Mononuclear cell (primary cell): ENCODE results near the gene PRSS57. TPM values are rescaled to one million over a fixed set of nuclear protein-coding genes. Genes with fewer than 3 reads are reported as not detected.
"Not testable (repeated sequence)": the region's sequence is repeated elsewhere in the genome, so short reads cannot be mapped to it uniquely, and the experiment has no call there.

Experiments used
- H3K27me3 ChIP-seq: 2 replicates; pipeline ENCODE4 v1.6.0; 2011; ENCODE audit warnings: low read length, control low read depth; ENCODE audit not compliant: insufficient read depth
- H3K4me1 ChIP-seq: 2 replicates; pipeline ENCODE4 v1.5.1; 2011; ENCODE audit warnings: mild to moderate bottlenecking, low read length, control low read depth; ENCODE audit not compliant: insufficient read depth
- H3K4me3 ChIP-seq: 2 replicates; pipeline ENCODE4 v1.5.1; 2011; ENCODE audit warnings: mild to moderate bottlenecking, low read length, moderate library complexity
- H3K9me3 ChIP-seq: 2 replicates; pipeline ENCODE4 v1.5.1; 2011; ENCODE audit warnings: low read depth, mild to moderate bottlenecking, control low read depth, low read length
- total RNA-seq: library from RNA; depleted of rRNA; stranded (reverse); fragments of >200 nt; gene quantifications from one replicate; pipeline ENCODE4 v1.2.3, GENCODE V29; 2012

The PRSS57 gene
- total RNA-seq, 1 donor = 5.4 TPM

DNA sequence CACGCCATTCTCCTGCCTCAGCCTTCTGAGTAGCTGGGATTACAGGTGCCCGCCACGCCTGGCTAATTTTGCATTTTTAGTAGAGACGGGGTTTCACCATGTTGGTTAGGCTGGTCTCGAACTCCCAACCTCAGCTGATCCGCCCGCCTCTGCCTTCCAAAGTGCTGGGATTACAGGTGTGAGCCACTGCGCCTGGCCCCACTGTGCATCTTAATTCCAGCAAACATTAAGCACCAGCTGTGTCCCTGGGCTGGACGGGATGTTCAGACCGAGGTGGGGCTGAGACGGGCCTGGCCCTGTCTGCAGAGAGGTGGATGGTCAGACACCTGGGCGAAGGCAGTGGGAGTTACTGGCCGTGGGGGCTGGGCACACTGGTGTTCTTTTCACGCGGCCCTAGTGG is 34.3 kb upstream of the PRSS57 start:
- not testable (repeated sequence) for H3K9me3 ChIP-seq, H3K27me3 ChIP-seq, H3K4me1 ChIP-seq, H3K4me3 ChIP-seq

- Histone ChIP-seq H3K9me3 (no peaks in the 10 kb centered on the region), H3K4me3 (no peak overlapping the region), H3K4me1 (no peaks in the 10 kb centered on the region), H3K27me3 (no peaks in the 10 kb centered on the region)
These were observed 32.8 kb upstream of the PRSS57 start for GRCh38 chr19:728011-728410.

GRCh38 chr19:726993-727956 is 32.0 kb upstream of the PRSS57 start:
- no peaks in the 10 kb centered on the region for H3K9me3 ChIP-seq
- no peaks in the 10 kb centered on the region for H3K4me1 ChIP-seq
- H3K27me3 ChIP-seq = no peaks in the 10 kb centered on the region
- H3K4me3 ChIP-seq = no peak overlapping the region

DNA sequence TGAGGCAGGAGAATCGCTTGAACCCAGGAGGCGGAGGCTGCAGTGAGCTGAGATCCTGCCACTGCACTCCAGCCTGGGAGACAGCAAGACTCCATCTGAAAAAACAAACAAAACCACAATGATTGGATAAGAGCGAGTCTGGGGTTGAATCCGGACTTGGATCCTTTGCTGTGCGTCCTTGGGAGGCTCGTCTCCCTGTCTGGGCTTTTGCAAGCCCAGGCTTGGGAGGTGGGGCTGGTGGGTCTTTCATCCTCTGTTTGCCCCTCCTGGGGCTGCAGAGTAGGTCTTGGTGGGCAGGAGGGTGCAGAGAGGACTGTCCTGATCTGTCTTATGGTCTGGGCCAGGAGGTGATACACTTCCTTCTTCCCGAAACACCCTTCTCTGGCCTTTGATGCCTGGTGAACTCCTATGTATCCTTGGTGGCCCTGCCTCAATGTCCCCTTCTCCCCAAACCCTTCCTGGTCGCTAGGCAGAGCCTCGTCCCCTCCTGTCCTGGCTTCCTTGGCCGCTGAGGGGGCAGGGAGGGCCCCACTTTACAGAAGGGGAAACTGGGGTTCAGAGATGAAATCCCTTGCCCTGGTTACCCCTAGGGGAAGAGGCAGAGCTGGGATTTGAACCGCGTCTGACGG is 30.3 kb upstream of the PRSS57 start:
- Histone ChIP-seq H3K27me3 (peaks cover 4% of the 10 kb centered on the region), H3K9me3 (no peaks in the 10 kb centered on the region), H3K4me3 (no peak overlapping the region), H3K4me1 (no peaks in the 10 kb centered on the region)

DNA sequence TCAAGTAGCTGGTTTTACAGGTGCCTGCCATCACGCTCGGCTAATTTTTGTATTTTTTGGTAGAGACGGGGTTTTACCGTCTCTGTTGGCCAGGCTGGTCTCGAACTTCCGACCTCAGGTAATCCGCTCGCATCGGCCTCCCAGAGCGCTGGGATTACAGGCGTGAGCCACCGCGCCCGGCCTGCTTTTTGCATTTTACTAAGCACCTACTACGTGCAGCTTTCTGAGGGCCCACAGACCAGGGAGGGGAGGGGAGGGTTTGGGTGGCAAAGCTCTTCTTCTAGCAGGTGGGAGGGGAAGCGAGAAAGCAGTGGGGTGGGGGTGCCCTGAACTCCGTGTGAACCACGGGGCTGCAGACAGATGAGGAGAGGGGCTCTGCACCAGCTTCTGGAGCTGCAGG is 28.5 kb upstream of the PRSS57 start:
- H3K27me3 ChIP-seq = peaks cover 12% of the 10 kb centered on the region

GRCh38 chr19:723247-723646 is 28.0 kb upstream of the PRSS57 start:
- peaks cover 14% of the 10 kb centered on the region for H3K27me3 ChIP-seq
- H3K4me3 ChIP-seq = no peak overlapping the region
- H3K9me3 ChIP-seq = no peaks in the 10 kb centered on the region
- no peaks in the 10 kb centered on the region for H3K4me1 ChIP-seq

More for the DNA sequence above, 28.5 kb upstream of the PRSS57 start:
- no peak overlapping the region for H3K4me3 ChIP-seq
- H3K9me3 ChIP-seq = no peaks in the 10 kb centered on the region
- no peaks in the 10 kb centered on the region for H3K4me1 ChIP-seq

DNA sequence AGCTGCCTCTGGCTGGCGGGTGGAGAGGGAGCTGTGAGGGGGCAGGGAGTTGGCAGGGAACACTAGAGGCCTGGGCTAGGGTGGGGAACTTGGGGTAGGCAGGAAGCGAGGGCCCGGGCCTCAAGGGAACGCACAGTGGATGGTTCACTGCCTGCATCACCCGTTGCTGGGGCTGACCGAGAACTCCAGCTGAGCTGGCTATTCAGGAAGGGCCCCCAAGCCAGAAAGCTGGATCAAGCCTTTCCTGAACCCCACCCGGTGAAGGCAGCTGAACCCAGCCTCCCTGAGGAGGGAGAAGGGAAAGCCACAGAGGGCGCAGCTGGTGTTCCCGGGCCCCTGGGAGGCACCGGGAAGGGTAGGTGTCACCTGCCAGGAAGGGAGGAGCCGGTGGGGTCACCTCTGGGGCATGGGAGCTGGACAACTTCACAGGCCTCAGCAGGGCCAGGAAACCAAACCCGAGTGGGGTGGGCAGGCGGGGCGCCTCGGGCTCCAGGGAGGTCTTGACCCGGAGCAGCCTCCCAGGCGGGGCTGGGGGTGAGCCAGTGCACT is 27.4 kb upstream of the PRSS57 start:
- Histone ChIP-seq H3K9me3 (no peaks in the 10 kb centered on the region), H3K4me1 (no peaks in the 10 kb centered on the region), H3K27me3 (peaks cover 14% of the 10 kb centered on the region), H3K4me3 (no peak overlapping the region)

DNA sequence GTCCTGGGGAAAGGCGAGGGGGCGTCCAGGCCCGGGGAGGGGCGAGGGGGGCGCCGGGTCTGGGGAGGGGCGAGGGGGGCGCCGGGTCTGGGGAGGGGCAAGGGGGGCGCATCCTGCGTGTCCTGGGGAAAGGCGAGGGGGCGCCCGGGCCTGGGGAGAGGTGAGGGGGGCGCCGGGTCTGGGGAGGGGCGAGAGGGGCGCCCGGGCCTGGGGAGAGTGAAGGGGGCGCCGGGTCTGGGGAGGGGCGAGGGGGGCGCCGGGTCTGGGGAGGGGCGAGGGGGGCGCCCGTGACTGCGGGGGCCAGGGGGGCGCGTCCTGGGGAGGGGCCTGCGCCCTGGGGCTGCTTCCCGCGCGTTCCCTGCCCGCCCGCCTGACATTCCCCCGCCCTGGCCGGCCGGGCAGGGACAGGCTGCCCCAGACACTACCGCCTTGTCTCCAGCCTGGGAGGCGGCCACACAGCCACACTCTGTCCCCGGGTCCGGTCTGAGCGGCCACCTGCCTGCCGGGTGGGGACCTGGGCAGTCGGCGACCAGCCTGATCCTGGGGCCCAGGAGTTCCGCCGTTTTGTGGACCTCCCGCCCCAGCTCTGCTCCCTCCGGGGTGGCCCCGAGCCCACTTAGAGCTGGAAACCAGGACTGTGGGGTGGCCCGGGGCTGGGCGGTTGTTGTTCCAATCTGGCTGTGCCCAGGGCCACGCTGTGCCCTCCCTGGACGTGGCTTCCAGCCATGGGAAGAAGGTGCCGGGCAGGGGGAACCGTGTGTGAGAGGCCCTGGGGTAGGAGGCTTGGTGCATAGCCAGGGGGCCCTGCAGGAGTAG is 25.3 kb upstream of the PRSS57 start:
- Histone ChIP-seq H3K27me3 (peaks cover 14% of the 10 kb centered on the region), H3K9me3 (no peaks in the 10 kb centered on the region), H3K4me1 (no peaks in the 10 kb centered on the region), H3K4me3 (no peak overlapping the region)

DNA sequence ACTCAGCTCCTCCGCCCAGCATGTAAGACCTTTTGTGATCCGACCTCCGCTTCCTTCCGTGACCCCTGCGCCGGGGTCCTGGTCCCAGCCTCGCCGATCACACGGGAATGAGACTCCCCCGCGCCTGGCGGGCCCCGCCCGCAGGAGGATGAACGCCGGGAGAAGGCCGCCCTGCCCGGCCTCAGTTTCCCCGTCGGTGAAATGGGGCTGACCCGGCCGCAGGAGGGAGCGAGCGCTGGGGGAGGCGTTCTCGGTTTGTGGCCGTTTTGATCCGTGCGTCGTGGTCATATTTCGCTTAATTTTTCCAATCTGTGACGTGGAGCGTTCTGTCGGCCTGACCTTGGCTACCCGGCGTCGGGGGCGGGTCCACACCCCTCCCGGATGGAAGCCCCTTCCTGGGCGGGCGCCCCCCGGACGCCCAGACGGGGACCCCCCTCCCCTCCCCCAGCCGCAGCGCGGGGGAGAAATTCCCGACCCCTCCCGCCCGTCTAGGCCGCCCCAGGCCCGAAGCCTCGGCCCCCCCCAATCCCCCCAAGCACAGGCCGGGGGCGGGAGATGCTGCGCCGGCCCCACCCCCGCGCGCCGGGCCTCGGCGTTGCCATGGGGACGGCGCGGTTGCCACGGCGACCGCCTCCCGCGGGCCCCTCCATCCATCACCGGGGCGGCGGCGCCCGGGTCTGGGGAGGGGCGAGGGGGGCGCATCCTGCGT is 24.5 kb upstream of the PRSS57 start:
- Histone ChIP-seq H3K27me3 (peaks cover 14% of the 10 kb centered on the region), H3K9me3 (no peaks in the 10 kb centered on the region), H3K4me3 (no peak overlapping the region), H3K4me1 (no peaks in the 10 kb centered on the region)

GRCh38 chr19:718991-719512 is 23.8 kb upstream of the PRSS57 start:
- no peak overlapping the region for H3K4me3 ChIP-seq
- H3K27me3 ChIP-seq = peaks cover 14% of the 10 kb centered on the region
- H3K4me1 ChIP-seq = no peaks in the 10 kb centered on the region
- no peaks in the 10 kb centered on the region for H3K9me3 ChIP-seq

DNA sequence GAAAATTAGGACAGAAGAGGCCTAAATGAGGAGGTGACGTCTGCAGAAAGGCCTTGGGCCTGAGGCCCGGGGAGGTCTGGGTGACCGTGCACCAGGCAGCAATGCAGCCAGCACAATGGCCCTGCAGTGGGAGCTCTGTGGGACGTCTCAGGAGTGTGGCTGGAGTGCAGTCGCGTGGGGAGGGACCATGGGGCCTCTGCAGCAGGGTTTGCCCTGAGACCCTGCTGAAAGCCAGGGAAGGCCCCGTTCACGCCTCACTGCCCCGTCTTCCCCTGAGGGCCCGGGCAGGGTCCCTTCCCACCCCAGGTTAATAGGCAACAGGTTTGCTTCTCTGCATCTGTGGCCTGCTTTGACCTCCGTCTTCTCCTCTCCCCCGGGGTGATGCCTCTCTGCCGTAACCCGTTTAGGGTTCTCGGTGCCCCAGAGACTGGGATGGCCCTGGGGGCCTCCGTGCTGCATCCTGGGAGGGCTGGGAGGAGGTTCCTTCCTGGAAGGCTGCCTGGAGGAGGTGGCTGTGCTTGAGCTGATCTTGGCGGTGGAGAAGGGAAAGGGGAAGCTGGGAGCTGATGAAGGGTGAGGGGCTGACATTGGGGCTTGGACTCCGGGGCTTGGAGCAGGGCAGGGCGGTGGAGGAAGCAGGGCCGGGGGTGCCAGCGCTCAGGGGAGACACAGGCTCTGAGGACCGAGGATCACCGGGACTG is 23.1 kb upstream of the PRSS57 start:
- no peaks in the 10 kb centered on the region for H3K4me1 ChIP-seq
- H3K9me3 ChIP-seq = no peaks in the 10 kb centered on the region
- H3K4me3 ChIP-seq = no peak overlapping the region
- peaks cover 14% of the 10 kb centered on the region for H3K27me3 ChIP-seq

DNA sequence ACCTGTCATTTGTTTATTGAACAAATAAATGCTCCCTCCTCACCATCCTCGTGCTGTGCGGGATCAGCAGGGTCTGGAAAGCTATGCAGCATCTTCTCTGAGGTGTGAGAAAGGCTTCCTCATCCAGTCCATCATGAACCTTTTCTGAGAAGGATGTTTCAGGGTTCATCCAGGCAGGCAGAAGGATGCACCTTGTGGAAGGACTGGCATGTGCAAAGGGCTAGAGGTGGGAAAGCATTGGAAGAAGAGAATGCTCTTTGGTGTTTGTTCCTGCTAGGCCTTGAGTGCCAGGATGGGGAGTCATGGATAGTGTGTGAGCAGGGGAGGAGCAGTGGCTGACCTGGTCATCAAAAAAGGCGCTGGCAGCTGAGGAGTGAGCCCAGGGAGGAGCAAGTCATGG is 20.1 kb upstream of the PRSS57 start:
- peaks cover 10% of the 10 kb centered on the region for H3K27me3 ChIP-seq
- no peaks in the 10 kb centered on the region for H3K4me1 ChIP-seq
- H3K9me3 ChIP-seq = no peaks in the 10 kb centered on the region
- no peak overlapping the region for H3K4me3 ChIP-seq

DNA sequence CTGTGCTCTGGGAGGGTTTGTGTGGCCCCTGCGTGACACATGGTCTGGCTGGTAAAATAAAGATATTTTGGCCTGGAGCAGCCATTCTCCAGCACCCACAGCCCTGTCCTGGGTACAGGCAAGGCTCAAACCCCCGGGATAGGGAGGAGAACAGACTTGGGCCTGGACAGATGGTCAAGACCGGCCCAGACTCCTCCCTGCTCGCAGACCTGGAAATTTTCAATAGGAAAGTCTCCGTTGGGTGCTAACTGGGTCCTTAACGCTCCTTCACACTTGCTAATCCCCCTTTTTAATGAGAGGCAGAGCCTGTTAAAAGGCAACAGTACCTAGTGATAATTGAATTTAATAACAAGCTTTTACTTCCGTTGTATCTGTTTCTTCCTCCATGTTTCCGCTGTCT is 16.0 kb upstream of the PRSS57 start:
- no peak overlapping the region for H3K4me3 ChIP-seq
- H3K9me3 ChIP-seq = no peaks in the 10 kb centered on the region
- peaks cover 8% of the 10 kb centered on the region for H3K27me3 ChIP-seq
- H3K4me1 ChIP-seq = no peaks in the 10 kb centered on the region

- Histone ChIP-seq H3K4me3 (no peak overlapping the region), H3K27me3 (peaks cover 8% of the 10 kb centered on the region), H3K4me1 (no peaks in the 10 kb centered on the region), H3K9me3 (no peaks in the 10 kb centered on the region)
These were observed 15.5 kb upstream of the PRSS57 start for GRCh38 chr19:710767-711166.
